Stimulated activated CD8-positive, alpha-beta memory T cell treated with anti-CD3 and anti-CD28 coated beads, Interleukin-15, amount 100 ng/mL, for 48 hours (primary cell): ENCODE measurements around the gene LAIR1.
"Not testable (repeated sequence)": the region's sequence is repeated elsewhere in the genome, so short reads cannot be mapped to it uniquely, and the experiment has no call there.

Source experiments
- DNase-seq, 2 donors: peaks; one replicate each; pipeline ENCODE4 v3.0.0-alpha.2; 2020; ENCODE audit warnings: low read depth in 2 of 2

Gene LAIR1

DNA sequence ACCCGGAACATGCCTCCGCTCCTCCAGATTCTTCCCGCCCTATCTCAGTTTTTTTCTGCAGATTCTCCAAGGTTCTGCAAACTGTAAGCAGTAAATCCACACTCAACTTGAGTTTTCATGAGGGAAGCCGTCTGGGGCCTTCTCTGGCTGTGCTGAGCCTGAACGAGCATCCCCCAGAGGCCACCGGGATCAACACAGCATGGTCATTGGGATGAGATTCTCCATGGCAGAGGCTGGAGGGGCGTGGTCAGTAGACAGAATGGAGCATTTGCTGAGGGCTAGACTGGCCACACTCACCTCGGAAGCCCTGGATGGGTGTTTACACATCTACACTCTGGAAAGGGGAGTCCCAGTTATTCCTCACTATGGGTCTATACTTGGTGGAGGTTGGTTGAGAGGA lies 23.4 kb downstream of the LAIR1 start:
- DNase-seq: no peak

DNA sequence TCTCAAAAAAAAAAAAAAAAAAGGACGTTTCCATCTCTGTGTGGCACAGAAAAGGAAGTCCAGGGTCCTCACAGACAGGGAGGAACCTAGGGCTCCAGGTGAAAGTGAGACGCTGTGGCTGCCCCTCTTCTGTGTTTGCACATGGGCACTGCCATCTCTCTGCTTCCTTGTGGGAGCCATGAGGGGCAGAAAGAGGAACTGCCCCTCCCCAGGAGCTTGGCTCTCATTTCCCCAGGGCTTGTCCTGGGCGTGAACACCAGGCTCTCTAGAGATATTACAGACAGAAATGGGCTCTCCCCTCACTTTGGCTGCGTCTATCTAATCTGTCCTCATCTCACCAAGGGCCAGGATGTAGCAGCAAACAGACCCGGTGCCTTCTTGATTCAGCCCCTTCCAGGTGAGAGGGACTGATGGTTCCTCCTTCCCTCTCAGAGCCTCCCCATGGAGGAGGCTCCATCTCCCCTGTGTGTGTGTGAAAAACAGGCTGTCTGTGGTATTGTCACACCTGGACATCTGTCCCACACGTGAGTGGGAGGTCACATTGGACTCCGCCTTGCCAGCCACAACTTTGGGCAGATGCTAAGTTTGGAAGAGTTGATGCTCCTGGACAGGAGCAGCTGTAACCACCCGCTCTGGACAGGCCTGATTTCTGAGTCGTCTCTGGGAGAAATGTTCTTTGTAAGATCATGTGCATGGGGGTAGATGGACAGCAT lies 24.9 kb downstream of the LAIR1 start:
- DNase-seq: no peak

DNA sequence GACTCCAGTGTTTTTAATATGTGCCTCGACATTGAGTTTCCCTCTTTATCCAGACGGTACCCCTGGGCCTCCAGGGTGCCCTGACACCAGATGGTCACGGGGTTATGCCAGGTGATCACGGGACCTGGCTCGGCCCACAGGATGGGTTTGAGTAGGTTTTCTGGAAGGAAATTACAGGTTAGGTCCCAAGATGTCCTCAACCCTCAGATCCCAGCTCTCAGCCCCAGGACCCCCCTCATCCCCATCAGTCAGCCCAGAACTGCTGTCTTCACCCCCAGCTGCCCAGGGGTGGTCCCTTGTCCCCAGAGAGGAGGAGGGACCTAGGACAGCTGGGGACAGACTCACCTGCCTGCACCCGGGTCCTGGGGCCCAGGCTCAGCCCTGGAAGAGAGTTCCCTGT lies 26.2 kb downstream of the LAIR1 start:
- DNase-seq: no peak

DNA sequence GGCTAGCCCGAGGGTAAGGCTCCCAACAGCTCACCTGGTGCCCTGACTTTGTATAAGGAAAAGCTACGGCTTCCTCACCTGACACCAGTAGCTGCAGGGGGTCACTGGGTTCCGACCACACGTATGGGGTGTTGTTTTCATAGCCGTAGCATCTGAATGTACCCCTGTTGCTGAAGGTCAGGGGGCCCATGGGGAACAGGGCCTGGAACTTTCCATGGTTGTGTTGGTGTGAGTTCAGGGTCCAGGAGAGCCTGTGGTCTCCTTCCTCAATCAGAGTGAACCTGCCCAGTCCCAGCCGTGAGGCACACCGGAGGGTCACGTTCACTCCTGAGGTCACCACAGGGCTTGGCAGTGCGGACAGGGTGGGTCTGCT lies 26.9 kb downstream of the LAIR1 start:
- no peak for DNase-seq

DNA sequence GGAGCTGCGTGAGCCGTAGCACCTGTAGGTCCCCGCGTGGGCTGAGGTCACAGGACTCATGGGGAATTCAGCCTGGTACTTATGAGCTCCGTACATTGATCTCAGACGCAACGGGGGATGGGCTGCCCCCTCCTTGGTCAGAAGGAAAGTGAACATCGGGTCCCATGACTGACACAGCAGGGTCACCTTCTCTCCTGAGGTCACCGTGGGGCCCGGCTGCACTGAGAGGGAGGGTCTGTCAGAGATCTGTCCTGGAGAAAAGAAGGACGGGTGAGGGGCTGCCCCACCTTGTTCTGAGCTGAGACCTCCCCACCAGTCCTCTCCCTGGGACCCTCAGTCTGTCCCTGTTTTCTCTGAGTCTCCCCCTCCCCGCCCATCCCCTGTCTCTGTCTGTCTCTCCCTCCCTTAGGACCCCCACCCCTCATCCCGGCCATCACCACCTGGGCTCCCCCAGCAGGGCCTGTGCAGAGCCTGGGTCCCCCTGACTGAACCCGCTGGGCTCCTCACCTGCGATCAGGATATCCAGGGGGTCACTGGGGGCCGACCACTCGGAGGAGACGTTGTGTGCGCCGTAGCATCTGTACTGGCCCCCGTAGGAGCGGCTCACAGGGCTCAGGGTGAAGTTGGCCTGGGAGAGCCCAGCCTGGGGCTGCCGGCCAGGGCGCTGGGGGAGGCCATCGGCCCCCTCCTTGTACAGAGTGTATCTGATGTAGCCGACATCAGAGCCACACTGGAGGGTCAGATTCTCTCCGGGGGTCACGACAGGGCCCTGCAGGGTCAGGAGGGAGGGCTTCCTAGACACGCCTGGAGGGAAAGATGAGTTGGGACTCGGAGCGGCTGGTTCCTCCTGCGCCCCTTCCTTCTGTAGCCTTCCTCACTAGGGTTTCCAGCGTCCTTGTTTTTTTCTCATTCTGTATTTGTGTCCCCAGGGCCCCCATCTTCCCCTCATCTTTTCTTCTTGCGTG lies 27.6 kb downstream of the LAIR1 start:
- no peak for DNase-seq

DNA sequence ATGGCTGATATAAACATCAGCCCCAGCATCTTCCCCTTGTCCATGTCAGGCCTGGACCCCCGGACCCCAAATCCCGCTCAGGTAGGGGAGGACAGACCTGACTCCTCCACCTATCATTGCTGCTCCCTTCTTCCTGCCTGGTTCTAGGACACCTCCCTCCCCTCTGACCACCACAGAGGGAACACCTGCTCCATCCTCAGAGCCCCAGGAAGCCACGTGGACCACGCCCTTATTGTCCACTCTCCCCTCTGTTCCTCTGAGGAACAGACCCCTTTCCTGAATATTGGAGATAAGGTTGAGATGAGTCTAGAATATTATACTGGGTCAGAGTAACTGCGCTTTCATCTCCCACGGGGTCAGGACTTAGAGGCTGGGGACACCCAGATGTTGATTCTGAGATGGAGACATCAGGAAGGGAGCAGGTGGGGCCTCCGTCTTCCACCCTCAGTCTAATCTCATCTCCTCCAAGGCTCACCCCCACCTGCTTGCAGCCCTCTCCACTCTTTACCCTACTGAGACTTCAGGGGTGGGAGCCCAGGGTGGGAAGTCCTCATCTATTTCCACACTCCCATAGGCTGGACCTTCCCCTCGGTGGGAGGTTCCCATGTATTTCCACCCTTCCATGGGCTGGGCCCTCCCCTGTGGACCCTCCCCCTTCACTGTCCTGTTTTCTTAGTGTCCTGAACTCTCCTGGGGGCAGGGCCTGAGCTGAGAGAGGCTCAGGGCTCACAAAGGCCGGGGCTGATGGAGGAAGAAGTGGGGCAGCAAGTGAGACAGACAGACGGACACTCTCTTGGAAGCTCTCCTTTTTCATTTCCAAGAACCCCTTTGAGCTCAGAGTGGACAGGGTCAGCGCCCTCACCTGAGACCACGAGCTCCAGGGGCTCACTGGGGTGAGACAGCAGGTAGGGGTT lies 28.5 kb downstream of the LAIR1 start:
- DNase-seq: no peak

DNA sequence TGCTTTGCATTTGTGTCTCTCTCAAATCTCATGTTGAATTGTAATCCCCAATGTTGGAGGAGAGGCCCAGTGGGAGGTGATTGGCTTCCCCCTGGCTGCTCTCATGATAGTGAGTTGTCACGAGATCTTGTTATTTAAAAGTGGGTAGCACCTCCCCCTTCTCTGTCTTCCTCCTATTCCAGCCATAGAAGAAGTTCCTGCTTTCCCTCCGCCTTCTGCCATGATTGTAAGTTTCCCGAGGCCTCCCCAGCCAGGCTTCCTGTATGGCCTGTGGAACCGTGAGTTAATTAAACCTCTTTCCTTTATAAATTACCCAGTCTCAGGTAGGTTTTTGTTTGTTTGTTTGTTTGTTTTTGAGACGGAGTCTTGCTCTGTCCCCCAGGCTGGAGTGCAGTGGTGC lies 29.6 kb downstream of the LAIR1 start:
- no peak for DNase-seq

DNA sequence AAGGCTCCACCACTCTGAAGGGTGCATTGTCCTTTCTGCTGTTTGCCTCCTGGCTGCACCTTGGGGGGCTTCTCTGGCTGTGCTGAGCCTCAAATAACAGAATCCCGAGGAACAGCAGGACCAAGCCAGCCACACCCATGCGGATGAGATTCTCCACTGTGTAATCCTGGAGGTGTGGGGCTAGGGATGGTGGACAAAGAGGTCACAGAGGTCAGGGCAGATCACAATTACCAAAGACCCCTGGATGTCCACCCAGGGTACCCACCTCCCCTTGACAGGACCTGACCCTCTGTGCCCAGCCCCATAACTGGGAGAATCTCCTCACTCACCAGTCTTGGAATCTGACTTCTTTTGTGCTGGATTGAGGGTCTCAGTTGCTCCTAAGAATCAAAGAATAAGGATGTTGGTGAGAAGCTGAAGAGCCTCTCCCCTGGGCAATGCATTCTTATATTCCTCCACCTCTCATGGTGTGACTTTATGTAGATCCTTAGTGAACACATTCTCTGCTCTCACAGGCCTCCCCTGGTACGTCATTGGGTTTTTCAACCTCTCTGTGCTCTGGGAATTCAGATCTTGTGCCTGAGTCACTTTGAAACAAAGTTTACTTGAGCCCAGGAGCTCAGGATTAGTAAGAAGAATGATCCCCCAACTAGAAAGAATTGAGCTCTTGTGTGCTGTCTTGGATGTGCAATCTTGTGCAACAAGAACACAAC lies 31.0 kb downstream of the LAIR1 start:
- DNase-seq: no peak

DNA sequence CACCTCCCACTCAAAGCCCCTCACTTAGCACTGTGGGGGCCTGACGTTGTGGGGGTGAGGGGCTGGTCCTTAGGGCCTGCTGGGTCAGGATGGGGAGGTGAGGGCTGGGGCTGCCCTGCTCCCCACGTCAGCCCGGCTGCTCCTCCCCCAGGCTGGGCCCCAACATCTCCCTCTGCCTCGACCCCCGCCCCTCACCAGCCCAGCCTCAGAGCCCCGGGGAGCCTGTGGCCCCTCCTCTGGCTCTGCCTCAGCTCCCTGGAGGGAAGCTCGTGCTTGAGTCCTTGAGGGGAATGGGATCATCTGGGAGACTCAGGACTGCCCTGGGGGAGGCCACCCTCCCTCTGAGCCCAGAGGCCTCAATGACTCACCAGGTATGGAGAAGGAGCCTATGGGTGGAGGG lies 32.6 kb downstream of the LAIR1 start:
- DNase-seq: no peak

DNA sequence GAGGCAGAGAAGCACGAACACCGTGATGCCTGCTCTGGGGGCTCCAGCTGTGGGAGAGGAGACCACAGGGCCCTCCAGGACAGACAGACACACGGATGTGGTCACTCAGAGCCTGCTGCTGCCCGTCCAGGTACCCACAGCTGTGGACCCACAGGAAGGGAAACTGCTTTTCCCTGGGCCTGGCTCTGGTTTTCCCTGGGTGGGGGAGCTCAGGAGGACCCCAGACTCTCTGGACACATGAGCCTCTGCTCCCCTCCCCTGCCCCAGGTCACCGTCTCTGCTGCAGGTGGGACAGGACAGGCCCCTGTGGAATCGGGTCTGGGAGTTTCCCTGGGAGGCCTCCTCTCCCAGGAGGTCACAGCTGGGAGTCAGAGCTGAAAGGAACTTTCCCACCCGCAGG lies 33.1 kb downstream of the LAIR1 start:
- no peak for DNase-seq

DNA sequence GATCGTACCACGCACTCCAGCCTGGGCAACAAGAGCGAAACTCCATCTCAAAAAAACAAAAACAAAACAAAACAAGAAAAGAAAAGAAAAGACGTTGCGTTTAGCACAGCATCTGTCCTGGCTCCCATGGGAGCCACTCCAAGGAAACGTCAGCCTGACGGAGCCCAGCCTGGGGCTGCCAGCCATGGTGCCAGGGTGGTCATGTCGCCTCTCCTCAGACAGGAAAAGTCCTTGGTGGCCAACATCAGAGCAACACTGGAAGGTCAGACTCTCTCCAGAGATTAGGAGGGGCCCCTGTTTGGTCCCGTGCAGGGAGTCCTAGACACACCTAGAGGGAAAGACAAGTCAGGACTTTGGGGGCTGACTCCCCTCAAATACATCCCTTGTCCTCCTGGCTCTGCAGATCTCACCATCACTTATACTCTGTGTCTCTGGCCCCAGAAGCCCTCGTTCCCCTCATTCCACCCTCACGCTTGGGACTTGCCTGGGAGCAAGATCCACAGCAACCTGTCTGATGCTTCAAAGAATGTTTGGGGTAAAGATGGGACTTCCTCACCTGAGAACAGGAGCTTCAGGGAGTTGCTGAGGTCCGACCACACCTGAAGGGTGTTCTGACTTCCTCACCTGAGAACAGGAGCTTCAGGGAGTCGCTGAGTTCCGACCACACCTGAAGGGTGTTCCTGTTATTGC lies 35.1 kb downstream of the LAIR1 start:
- no peak for DNase-seq

DNA sequence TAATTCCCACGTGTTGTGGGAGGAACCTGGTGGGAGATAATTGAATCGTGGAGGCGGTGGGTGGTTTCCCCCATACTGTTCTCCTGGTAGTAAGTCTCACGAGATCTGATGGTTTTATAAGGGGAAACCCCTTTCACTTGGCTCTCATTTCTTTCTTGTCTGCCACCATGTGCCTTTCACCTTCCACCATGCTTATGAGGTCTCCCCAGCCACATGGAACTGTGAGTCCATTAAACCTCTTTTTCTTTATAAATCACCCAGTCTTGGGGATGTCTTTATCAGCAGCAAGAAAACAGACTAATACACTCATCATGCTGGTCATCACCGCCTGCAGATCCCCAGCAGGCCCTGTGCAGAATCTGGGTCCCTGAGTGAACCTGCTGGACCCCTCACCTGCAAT lies 36.0 kb downstream of the LAIR1 start:
- DNase-seq: not testable (repeated sequence)

DNA sequence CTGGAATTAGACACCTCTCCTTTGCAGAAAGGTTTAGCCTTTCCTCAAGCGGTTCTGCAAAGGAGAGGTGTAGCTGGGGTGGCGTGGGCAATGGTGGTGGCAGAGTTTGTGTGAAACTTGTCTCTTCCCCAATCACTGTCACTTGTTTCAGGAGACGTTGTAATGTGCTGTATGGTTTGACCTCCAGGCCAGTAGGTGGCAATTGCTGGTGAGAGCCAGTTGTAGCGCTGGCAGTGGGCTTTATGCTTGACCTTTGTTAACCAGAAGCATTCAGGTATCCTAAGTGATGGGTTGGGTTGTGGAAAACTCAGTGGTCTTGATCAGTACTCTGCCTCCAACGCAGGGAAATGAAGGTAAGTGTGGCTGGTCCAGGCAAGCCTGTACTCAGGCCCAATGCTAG lies 39.1 kb downstream of the LAIR1 start:
- no peak for DNase-seq

DNA sequence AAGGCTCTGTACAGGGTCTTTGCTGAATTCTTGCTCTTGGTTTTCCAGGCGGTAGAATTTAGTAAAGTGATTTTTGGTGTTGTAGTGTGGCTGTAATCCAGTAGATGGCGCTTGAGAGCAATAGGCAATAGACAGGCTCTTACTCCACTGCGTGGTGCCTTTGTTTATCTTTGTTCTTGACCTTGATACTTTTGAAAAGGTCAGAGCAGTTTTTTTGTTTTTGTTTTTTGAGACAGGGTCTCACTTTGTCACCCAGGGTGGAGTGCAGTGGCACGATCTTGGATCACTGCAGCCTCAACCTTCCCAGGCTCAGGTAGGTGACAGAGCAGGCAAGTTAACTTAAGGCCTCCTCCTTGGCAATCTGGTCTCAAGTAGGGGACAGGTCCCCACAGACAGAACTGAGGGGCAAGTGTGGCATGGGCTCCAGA lies 39.5 kb downstream of the LAIR1 start:
- no peak for DNase-seq

DNA sequence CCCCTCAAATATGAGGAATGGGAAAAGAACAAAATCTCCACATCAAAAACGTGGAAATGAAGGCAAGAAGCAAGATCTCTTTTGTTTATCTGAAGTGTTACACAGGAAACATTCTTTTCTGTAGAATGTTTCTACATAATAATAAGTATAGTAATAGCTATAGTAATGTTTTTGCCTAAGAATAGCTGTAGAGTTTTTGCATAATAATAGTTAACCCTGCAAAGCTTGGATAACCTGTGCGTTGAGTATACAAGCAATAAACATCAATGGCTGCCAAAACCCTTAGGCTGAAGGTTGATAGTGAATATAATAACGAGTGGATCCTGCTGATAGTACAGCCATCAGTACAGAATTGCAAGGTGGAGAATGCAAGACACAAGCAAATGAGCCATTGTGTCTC lies 40.7 kb downstream of the LAIR1 start:
- no peak for DNase-seq

DNA sequence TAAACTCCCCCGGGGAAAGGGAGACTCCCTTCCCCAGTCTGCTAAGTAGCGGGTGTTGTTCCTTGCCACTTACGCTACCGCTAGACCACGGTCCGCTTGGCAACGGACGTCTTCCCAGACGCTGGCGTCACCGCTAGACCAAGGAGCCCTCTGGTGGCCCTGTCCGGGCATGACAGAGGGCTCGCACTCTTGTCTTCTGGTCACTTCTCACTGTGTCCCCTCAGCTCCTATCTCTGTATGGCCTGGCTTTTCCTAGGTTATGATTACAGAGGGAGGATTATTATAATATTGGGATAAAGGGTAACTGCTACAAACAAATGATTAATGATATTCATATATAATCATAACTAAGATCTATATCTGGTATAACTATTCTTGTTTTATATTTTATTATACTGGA lies 41.8 kb downstream of the LAIR1 start:
- DNase-seq: not testable (repeated sequence)

DNA sequence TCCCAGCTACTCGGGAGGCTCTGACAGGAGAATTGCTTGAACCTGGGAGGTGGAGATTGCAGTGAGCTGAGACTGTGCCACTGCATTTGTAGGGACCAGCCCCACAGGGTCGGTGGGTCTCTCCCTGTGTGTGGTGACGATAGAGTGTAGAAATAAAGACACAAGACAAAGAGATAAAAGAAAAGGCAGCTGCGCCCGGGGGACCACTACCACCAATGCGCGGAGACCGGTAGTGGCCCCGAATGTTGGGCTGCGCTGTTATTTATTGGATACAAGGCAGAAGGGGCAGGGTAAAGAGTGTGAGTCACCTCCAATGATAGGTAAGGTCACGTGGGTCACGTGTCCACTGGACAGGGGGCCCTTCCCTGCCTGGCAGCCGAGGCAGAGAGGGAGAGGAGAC lies 42.4 kb downstream of the LAIR1 start:
- DNase-seq: not testable (repeated sequence)

DNA sequence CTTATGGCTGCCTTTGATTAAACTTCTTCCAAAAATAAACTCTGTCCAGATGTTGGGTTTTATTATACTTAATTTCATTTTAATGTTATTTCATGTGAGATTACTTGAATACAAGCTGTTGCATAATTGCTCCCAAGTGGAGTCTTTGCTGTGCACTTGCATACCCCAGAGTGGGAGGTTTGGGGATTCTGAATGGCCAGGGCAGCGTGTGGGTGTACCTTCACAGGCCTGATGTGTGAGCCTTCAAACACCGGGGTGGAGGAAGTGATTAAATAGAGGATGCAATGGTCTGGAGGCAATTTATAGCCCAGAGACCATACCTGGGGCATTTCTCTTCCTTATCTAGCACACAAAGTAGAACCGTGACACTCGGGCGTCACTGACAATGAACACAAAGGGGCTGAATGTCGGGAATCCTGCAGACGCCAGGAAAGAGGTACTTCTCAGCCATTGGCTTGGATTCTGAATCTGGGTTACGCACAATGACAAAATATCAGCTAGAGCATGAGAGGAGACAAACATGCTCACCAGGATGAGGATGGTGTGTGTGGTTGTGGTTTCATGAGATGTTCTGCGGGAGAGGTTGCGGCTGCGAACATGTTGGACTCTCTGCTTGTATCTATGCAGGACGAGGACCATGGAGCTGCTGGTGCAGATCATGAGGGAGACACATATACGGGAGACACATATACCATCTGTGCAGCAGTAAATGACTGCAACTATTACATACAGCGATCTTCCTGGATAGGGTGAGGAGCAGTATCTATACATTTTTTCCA lies 44.6 kb downstream of the LAIR1 start:
- DNase-seq: no peak

DNA sequence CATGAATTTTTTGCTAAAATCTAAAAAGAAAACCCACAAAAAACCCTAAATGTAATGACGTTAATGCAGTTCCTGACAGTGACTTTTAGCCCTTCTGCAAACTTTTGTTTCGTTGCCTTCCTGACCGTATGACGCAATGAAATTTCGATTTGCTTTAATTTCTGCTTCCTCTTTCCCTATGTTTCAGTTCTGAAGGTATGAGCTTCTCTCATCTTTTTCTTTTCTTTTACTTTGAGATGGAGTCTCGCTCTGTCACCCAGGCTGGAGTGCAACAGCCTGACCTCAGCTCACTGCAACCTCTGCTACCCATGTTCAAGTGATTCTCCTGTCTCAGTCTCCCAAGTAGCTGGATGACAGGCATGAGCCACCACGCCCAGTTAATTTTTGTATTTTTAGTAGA lies 45.7 kb downstream of the LAIR1 start:
- DNase-seq: no peak

DNA sequence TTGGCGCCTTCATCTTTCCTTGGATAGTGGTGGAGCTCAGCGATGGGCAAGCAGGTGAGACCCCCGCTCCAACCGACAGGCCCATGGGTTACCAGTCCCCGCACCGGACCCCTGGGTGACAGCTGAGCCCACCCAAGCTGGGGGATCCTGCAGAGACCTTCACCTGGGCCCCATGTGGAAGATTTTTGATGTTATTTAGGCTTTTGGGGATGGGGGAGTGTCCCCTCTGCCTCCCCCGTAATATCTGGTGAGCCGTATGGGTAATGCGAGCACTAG lies 46.8 kb downstream of the LAIR1 start:
- no peak for DNase-seq
